Activated naive CD8-positive, alpha-beta T cell treated with anti-CD3 and anti-CD28 coated beads, Interleukin-2, amount 50 U/mL, for 24 hours (primary cell): ENCODE data around the gene NINL.
"Not testable (repeated sequence)": the region's sequence is repeated elsewhere in the genome, so short reads cannot be mapped to it uniquely, and the experiment has no call there.

ENCODE experiments used
- ATAC-seq: fragments of 150-1000 bp; cut with Tn5 transposase; one replicate; pipeline ENCODE4 v1.10.0; 2021
- DNase-seq: peaks from one replicate; pipeline ENCODE4 v3.0.0; 2021
- H3K27ac Mint-ChIP-seq: one replicate; pipeline ENCODE4 v1.8.0; 2021; ENCODE audit warnings: mild to moderate bottlenecking, mixed read lengths
- H3K27me3 Mint-ChIP-seq: one replicate; pipeline ENCODE4 v1.8.0; 2021; ENCODE audit warnings: mixed read lengths
- H3K36me3 Mint-ChIP-seq: one replicate; pipeline ENCODE4 v1.8.0; 2021; ENCODE audit warnings: low read depth, mixed read lengths
- H3K4me1 Mint-ChIP-seq: one replicate; pipeline ENCODE4 v1.8.0; 2021; ENCODE audit warnings: mixed read lengths
- H3K4me3 Mint-ChIP-seq: one replicate; pipeline ENCODE4 v1.8.0; 2021; ENCODE audit warnings: mild to moderate bottlenecking, moderate library complexity, mixed read lengths
- H3K9me3 Mint-ChIP-seq: one replicate; pipeline ENCODE4 v1.8.0; 2021; ENCODE audit warnings: mixed read lengths

NINL gene

GRCh38 chr20:25576783-25577530, 8.4 kb downstream of the NINL start:
- Mint-ChIP-seq H3K4me3 (no peak overlapping the region), H3K27ac (no peak overlapping the region), H3K9me3 (no peaks in the 10 kb centered on the region), H3K4me1 (no peaks in the 10 kb centered on the region), H3K36me3 (no peaks in the 10 kb centered on the region), H3K27me3 (peaks cover 4% of the 10 kb centered on the region)
- no peak for ATAC-seq
- DNase-seq = no peak

GRCh38 chr20:25574411-25574810, 10.9 kb downstream of the NINL start:
- H3K4me3 Mint-ChIP-seq = no peak overlapping the region
- DNase-seq = no peak

GRCh38 chr20:25573288-25574251, 11.8 kb downstream of the NINL start:
- no peak for ATAC-seq
- DNase-seq = no peak
- Mint-ChIP-seq H3K4me3 (no peak overlapping the region), H3K9me3 (no peaks in the 10 kb centered on the region), H3K27me3 (no peaks in the 10 kb centered on the region), H3K36me3 (no peaks in the 10 kb centered on the region), H3K4me1 (no peaks in the 10 kb centered on the region), H3K27ac (no peak overlapping the region)

More at GRCh38 chr20:25574411-25574810, 10.9 kb downstream of the NINL start:
- H3K4me1 Mint-ChIP-seq = no peaks in the 10 kb centered on the region
- no peak overlapping the region for H3K27ac Mint-ChIP-seq
- H3K36me3 Mint-ChIP-seq = no peaks in the 10 kb centered on the region
- H3K9me3 Mint-ChIP-seq = no peaks in the 10 kb centered on the region
- ATAC-seq = no peak
- no peaks in the 10 kb centered on the region for H3K27me3 Mint-ChIP-seq

GRCh38 chr20:25571817-25572216, 13.5 kb downstream of the NINL start:
- DNase-seq (no peak), ATAC-seq (no peak)
- H3K27me3 Mint-ChIP-seq = no peaks in the 10 kb centered on the region
- no peaks in the 10 kb centered on the region for H3K9me3 Mint-ChIP-seq
- H3K4me3 Mint-ChIP-seq = no peak overlapping the region
- H3K36me3 Mint-ChIP-seq = no peaks in the 10 kb centered on the region
- H3K4me1 Mint-ChIP-seq = peaks cover 4% of the 10 kb centered on the region
- H3K27ac Mint-ChIP-seq = no peak overlapping the region

GRCh38 chr20:25571240-25571639, 14.1 kb downstream of the NINL start:
- ATAC-seq (no peak), DNase-seq (no peak)
- H3K27ac Mint-ChIP-seq = no peak overlapping the region

GRCh38 chr20:25570148-25570530, 15.2 kb downstream of the NINL start:
- Mint-ChIP-seq H3K27ac (no peak overlapping the region), H3K27me3 (no peaks in the 10 kb centered on the region), H3K9me3 (no peaks in the 10 kb centered on the region), H3K4me3 (no peak overlapping the region), H3K36me3 (no peaks in the 10 kb centered on the region), H3K4me1 (peaks cover 9% of the 10 kb centered on the region)
- no peak for ATAC-seq
- no peak for DNase-seq

More at GRCh38 chr20:25571240-25571639, 14.1 kb downstream of the NINL start:
- Mint-ChIP-seq H3K36me3 (no peaks in the 10 kb centered on the region), H3K27me3 (no peaks in the 10 kb centered on the region), H3K9me3 (no peaks in the 10 kb centered on the region), H3K4me1 (peaks cover 9% of the 10 kb centered on the region), H3K4me3 (no peak overlapping the region)

- Mint-ChIP-seq H3K4me1 (peaks cover 9% of the 10 kb centered on the region), H3K27ac (no peak overlapping the region), H3K27me3 (no peaks in the 10 kb centered on the region), H3K4me3 (no peak overlapping the region), H3K36me3 (no peaks in the 10 kb centered on the region), H3K9me3 (no peaks in the 10 kb centered on the region)
- no peak for ATAC-seq
- no peak for DNase-seq
Measured at GRCh38 chr20:25567286-25567685, 18.0 kb downstream of the NINL start.

- H3K27ac Mint-ChIP-seq = no peak overlapping the region
Measured at GRCh38 chr20:25566821-25567220, 18.5 kb downstream of the NINL start.

GRCh38 chr20:25565578-25566157, 19.7 kb downstream of the NINL start:
- Mint-ChIP-seq H3K9me3 (no peaks in the 10 kb centered on the region), H3K27me3 (no peaks in the 10 kb centered on the region), H3K4me3 (no peak overlapping the region), H3K27ac (no peak overlapping the region), H3K36me3 (no peaks in the 10 kb centered on the region), H3K4me1 (peaks cover 9% of the 10 kb centered on the region)
- no peak for ATAC-seq
- DNase-seq = no peak

More at GRCh38 chr20:25566821-25567220, 18.5 kb downstream of the NINL start:
- no peak for DNase-seq
- H3K9me3 Mint-ChIP-seq = no peaks in the 10 kb centered on the region
- no peaks in the 10 kb centered on the region for H3K36me3 Mint-ChIP-seq
- H3K4me3 Mint-ChIP-seq = no peak overlapping the region
- no peaks in the 10 kb centered on the region for H3K27me3 Mint-ChIP-seq
- ATAC-seq = no peak
- peaks cover 9% of the 10 kb centered on the region for H3K4me1 Mint-ChIP-seq

- DNase-seq = no peak
- H3K36me3 Mint-ChIP-seq = no peaks in the 10 kb centered on the region
- peaks cover 9% of the 10 kb centered on the region for H3K4me1 Mint-ChIP-seq
- H3K27me3 Mint-ChIP-seq = no peaks in the 10 kb centered on the region
- H3K27ac Mint-ChIP-seq = no peak overlapping the region
- H3K4me3 Mint-ChIP-seq = no peak overlapping the region
- no peaks in the 10 kb centered on the region for H3K9me3 Mint-ChIP-seq
- ATAC-seq = no peak
Measured at GRCh38 chr20:25563876-25564275, 21.5 kb downstream of the NINL start.

- DNase-seq (no peak), ATAC-seq (no peak)
- H3K4me1 Mint-ChIP-seq = peaks cover 9% of the 10 kb centered on the region
- H3K27me3 Mint-ChIP-seq = no peaks in the 10 kb centered on the region
- no peak overlapping the region for H3K4me3 Mint-ChIP-seq
- H3K36me3 Mint-ChIP-seq = no peaks in the 10 kb centered on the region
- H3K9me3 Mint-ChIP-seq = no peaks in the 10 kb centered on the region
- H3K27ac Mint-ChIP-seq = no peak overlapping the region
Measured at GRCh38 chr20:25563362-25563761, 22.0 kb downstream of the NINL start.

GRCh38 chr20:25561771-25562170, 23.6 kb downstream of the NINL start:
- H3K4me1 Mint-ChIP-seq, ATAC-seq, H3K36me3 Mint-ChIP-seq, H3K27ac Mint-ChIP-seq, H3K27me3 Mint-ChIP-seq, H3K9me3 Mint-ChIP-seq, DNase-seq, H3K4me3 Mint-ChIP-seq: not testable (repeated sequence)

- no peaks in the 10 kb centered on the region for H3K36me3 Mint-ChIP-seq
- H3K4me3 Mint-ChIP-seq = no peak overlapping the region
- no peaks in the 10 kb centered on the region for H3K9me3 Mint-ChIP-seq
- DNase-seq (no peak), ATAC-seq (no peak)
- no peaks in the 10 kb centered on the region for H3K4me1 Mint-ChIP-seq
- H3K27me3 Mint-ChIP-seq = no peaks in the 10 kb centered on the region
- H3K27ac Mint-ChIP-seq = no peak overlapping the region
Measured at GRCh38 chr20:25553819-25554296, 31.5 kb downstream of the NINL start.

- Mint-ChIP-seq H3K4me3 (no peak overlapping the region), H3K27ac (no peak overlapping the region), H3K4me1 (no peaks in the 10 kb centered on the region), H3K9me3 (no peaks in the 10 kb centered on the region), H3K27me3 (no peaks in the 10 kb centered on the region), H3K36me3 (no peaks in the 10 kb centered on the region)
- no peak for DNase-seq
- no peak for ATAC-seq
Measured at GRCh38 chr20:25552977-25553376, 32.4 kb downstream of the NINL start.
